Stimulated activated CD4-positive, alpha-beta T cell treated with anti-CD3 and anti-CD28 coated beads, Interleukin-1b, Interleukin-23, amount 100 ng/mL, for 1 hour (primary cell): ENCODE data around the gene DNAAF2.
"Not testable (repeated sequence)": the region's sequence is repeated elsewhere in the genome, so short reads cannot be mapped to it uniquely, and the experiment has no call there.

Experiments used
- DNase-seq, 2 donors: peaks; one replicate each; pipeline ENCODE4 v3.0.0-alpha.2; 2020; ENCODE audit warnings: low read depth in 2 of 2

The DNAAF2 gene

GRCh38 chr14:49634547-49635334 lies at the start of gene DNAAF2:
Gene DNAAF2 (minus strand): TSS chr14:49635244. CDS start chr14:49635149, 95 bp downstream.
- peak; percentile 30 to 32 for DNase-seq

- no peak for DNase-seq
These were observed 44.2 kb upstream of the DNAAF2 start for GRCh38 chr14:49679271-49679670.

- DNase-seq: no peak
These were observed 42.6 kb upstream of the DNAAF2 start for GRCh38 chr14:49677643-49678042.

GRCh38 chr14:49673586-49673985 lies 38.5 kb upstream of the DNAAF2 start:
- no peak for DNase-seq

- no peak for DNase-seq
These were observed 35.4 kb upstream of the DNAAF2 start for GRCh38 chr14:49670475-49670874.

- DNase-seq: no peak
These were observed 24.7 kb upstream of the DNAAF2 start for GRCh38 chr14:49659526-49660455.

- DNase-seq: not testable (repeated sequence)
These were observed 22.5 kb upstream of the DNAAF2 start for GRCh38 chr14:49657500-49657899.

- DNase-seq: no peak
These were observed 19.5 kb upstream of the DNAAF2 start for GRCh38 chr14:49654511-49654910.

GRCh38 chr14:49653508-49653907 lies 18.5 kb upstream of the DNAAF2 start:
- no peak for DNase-seq

- DNase-seq: no peak
These were observed 7.1 kb upstream of the DNAAF2 start for GRCh38 chr14:49642163-49642562.

GRCh38 chr14:49641697-49642129 lies 6.7 kb upstream of the DNAAF2 start:
- DNase-seq: no peak

GRCh38 chr14:49640540-49641417 lies 5.7 kb upstream of the DNAAF2 start:
- no peak for DNase-seq

GRCh38 chr14:49637534-49638078 lies 2.6 kb upstream of the DNAAF2 start:
- no peak for DNase-seq

- no peak for DNase-seq
These were observed 1.8 kb upstream of the DNAAF2 start for GRCh38 chr14:49636866-49637265.

- peak; percentile 86 to 88 for DNase-seq
These were observed 1.2 kb downstream of the DNAAF2 start for GRCh38 chr14:49633640-49634546.

GRCh38 chr14:49623941-49624839 lies 10.9 kb downstream of the DNAAF2 start:
- DNase-seq: no peak

GRCh38 chr14:49623387-49623786 lies 11.7 kb downstream of the DNAAF2 start:
- no peak for DNase-seq

GRCh38 chr14:49622022-49622607 lies 12.9 kb downstream of the DNAAF2 start:
- DNase-seq: no peak
